Measurements from ENCODE around the gene STRA8.

STRA8 gene

DNA sequence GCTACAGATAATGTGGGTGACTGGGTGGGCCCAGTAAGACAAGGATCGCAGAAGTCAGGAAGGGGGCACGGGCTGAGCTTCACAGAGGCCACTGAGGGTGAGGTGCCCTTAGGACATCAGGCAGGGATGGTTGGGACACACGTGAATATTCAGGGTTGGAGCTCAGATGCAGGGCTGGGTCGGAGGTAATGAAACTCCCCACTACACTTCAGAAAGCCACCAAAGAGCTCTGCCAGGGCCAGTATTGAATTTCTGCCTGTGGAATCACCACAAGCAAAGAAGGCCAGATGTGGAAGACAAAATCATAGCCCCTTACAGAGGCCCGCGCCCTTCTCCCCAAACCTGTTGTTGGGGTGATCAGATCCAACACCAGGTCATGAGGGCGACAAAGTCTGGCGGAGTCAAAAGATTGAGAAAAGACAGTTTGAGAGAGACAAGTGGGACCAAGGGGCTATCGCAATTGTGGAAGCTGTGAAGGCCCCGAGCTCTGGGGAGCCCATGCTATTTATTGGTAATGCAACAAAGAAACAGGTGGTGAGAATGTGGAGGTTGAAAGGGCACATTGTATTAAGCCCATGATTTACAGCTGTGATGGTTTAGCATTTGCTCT is 42.4 kb downstream of the STRA8 start:
- Histone ChIP-seq H3K27me3 (ENCODE audit: control insufficient read depth, insufficient read depth, low read length) (peaks cover 13% of the 10 kb centered on the region), H3K4me2 (ENCODE audit: low read length) (no peak overlapping the region), H3K9me3 (replicated peaks; ENCODE audit: low read length) (no peaks in the 10 kb centered on the region), H3K4me3 (ENCODE audit: low read length) (no peak overlapping the region), H3K4me1 (ENCODE audit: control insufficient read depth, insufficient read depth, low read length) (no peaks in the 10 kb centered on the region), H3K9ac (ENCODE audit: low read depth, low read length) (no peak overlapping the region), H3K36me3 (ENCODE audit: insufficient read depth, low read length) (no peaks in the 10 kb centered on the region)

DNA sequence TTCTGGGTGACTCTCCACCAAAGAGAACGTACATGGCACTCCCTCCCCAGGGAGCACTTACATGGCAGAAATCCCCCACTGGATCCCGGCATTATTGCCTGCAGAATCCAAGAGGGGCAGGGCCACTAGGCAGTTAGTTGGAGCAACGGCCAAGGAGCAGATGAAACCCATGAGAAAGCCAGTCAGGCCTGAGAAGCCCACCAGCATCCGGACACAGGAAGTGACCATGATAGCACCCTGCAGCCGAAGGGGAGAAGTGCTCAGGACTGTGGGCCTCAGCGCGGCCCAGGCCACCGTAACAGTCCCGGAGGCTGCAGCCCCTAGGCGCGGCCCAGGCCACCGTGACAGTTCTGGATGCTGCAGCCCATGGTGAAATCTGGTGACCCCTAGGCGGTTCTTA is 43.5 kb downstream of the STRA8 start:
- no peak overlapping the region for H3K9ac ChIP-seq (ENCODE audit: low read depth, low read length)
- peaks cover 6% of the 10 kb centered on the region for H3K4me1 ChIP-seq (ENCODE audit: control insufficient read depth, insufficient read depth, low read length)
- no peaks in the 10 kb centered on the region for H3K36me3 ChIP-seq (ENCODE audit: insufficient read depth, low read length)
- H3K4me2 ChIP-seq (ENCODE audit: low read length), result no peak overlapping the region
- no peak overlapping the region for H3K4me3 ChIP-seq (ENCODE audit: low read length)
- no peaks in the 10 kb centered on the region for H3K9me3 ChIP-seq (replicated peaks; ENCODE audit: low read length)
- H3K27me3 ChIP-seq (ENCODE audit: control insufficient read depth, insufficient read depth, low read length), result peaks cover 11% of the 10 kb centered on the region

DNA sequence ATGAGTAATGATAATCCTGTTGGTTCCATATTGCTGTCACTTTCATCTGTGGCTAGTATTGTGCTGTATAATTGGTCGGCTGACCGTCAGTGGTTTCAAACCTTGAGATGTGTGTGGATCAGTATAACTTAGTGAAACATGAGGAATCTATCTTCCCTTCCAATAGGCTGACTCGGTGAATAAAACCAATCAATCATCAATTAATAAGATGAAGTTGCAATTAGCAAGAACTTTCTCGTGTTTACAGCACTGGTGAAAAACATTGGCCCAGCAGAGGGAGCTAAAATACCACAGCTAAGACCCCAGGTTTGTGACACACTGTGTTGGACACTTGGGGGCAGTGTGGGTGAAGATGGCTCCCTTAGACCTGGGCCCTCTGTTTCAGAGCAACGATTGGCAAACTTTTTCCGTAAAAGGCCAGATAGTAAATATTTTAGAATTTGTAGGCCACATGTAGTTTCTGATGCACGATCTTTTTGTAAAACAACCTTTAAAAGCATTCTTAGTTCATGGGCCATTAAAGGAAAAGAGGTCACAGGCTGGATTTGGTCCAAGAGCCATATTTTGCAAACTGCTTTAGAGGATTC is 47.8 kb downstream of the STRA8 start:
- Histone ChIP-seq H3K9ac (ENCODE audit: low read depth, low read length) (peak overlapping the region; percentile 20), H3K4me1 (ENCODE audit: control insufficient read depth, insufficient read depth, low read length) (peaks cover 16% of the 10 kb centered on the region), H3K36me3 (ENCODE audit: insufficient read depth, low read length) (no peaks in the 10 kb centered on the region)

DNA sequence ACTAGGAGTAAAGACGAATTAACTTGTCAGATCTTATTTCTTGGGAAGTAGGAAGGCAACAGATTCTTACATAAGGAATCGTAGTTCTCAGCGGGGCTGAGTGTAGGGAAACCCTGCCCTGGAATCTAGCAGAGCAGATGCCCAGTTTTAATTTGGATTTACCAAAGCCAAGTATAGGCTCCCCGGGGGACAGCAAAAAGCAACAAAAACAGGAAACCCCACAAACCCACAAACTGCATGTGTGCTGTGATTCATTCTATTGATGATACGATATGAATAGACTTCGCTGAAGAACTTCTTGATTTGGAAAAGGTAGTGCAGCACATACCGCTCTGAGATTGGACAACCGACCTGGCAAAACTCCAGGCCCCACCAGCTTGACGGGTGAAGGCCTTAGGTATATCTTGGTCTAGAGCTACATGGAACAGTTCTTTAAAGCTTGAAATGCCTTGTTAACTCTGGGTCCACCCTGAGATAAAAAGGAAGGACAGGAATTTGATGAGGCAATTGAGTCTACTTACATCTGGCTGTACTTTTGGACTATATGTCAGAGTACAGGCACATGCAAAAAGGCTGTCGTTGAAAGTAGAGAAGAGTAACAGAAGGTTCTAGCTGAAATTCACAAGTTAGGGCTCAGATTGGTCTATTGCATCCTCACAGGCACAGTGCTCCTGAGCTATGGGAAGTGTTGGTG is 49.1 kb downstream of the STRA8 start:
- Histone ChIP-seq H3K4me3 (ENCODE audit: low read length) (no peak overlapping the region), H3K9ac (ENCODE audit: low read depth, low read length) (no peak overlapping the region)

More for the DNA sequence above, 47.8 kb downstream of the STRA8 start:
- Histone ChIP-seq H3K27me3 (ENCODE audit: control insufficient read depth, insufficient read depth, low read length) (peaks cover 11% of the 10 kb centered on the region), H3K4me2 (ENCODE audit: low read length) (peak overlapping the region; percentile 64), H3K4me3 (ENCODE audit: low read length) (no peak overlapping the region), H3K9me3 (replicated peaks; ENCODE audit: low read length) (no peaks in the 10 kb centered on the region)

DNA sequence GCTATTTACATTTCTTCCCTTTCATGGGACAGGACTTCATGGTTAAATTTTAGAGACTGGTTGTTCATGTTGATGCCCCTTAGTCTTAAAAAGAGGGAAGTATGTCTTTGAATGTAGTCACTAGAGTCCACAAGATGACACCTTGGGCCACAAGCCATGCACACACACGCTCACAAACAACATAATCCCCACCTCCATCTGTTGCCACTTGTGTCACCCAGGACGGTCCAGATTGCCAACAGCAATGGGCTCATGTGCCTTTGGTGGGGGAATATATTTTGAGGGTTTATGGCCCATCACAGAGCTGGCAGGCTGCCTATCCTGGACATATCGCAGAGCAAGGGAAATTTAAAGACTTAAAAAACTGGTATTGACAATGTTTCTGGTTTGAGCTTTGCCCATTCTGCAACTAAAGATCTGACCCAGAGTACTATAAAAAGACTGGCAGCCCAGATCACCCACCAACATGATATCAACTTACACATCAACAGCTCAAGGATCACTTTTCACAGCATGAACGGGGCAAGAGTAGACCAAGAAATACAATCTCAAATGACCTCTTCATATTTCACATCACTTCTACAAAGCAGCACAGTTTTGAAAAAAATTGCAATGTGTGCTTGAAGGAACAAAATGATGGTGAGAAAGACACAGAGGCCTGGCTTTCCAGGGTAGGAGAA is 50.5 kb downstream of the STRA8 start:
- H3K4me2 ChIP-seq (ENCODE audit: low read length), result no peak overlapping the region
- H3K27me3 ChIP-seq (ENCODE audit: control insufficient read depth, insufficient read depth, low read length), result peaks cover 11% of the 10 kb centered on the region
- H3K4me3 ChIP-seq (ENCODE audit: low read length), result no peak overlapping the region
- no peaks in the 10 kb centered on the region for H3K36me3 ChIP-seq (ENCODE audit: insufficient read depth, low read length)
- H3K9me3 ChIP-seq (replicated peaks; ENCODE audit: low read length), result no peaks in the 10 kb centered on the region
- peaks cover 16% of the 10 kb centered on the region for H3K4me1 ChIP-seq (ENCODE audit: control insufficient read depth, insufficient read depth, low read length)
- H3K9ac ChIP-seq (ENCODE audit: low read depth, low read length), result no peak overlapping the region

More for the DNA sequence above, 49.1 kb downstream of the STRA8 start:
- Histone ChIP-seq H3K9me3 (replicated peaks; ENCODE audit: low read length) (no peaks in the 10 kb centered on the region), H3K27me3 (ENCODE audit: control insufficient read depth, insufficient read depth, low read length) (peaks cover 11% of the 10 kb centered on the region), H3K4me2 (ENCODE audit: low read length) (peak overlapping the region; percentile 11), H3K36me3 (ENCODE audit: insufficient read depth, low read length) (no peaks in the 10 kb centered on the region), H3K4me1 (ENCODE audit: control insufficient read depth, insufficient read depth, low read length) (peaks cover 16% of the 10 kb centered on the region)

DNA sequence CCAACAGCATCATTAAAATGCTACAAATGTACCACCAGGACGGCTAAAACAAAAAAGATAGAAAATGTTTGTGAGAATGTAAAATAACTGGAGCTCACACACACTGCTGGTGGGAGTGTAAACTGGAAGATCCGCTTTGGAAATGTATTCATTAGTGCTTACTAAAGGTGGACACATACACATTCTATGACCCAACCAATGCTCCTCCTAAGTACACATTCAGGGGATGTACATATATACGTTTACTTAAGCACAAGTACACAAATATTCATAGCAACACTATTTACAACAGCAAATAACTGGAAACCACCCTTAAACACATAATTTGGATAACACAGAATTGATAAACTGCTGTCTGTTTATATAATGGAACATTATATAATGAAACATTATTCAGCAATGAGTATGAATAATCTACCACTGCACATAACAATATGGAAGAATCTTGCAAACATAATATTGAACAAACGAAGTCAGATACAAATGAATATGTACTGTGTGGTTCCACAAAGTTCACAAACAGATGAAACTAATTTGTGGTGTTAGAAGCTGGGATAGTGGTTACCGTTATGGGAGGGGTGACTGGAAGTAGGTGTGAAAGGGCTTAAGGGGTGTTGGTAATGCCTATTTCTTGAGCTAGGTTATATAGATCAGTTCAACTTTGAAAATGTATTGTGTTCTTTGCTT is 52.1 kb downstream of the STRA8 start:
- H3K9ac ChIP-seq (ENCODE audit: low read depth, low read length), result no peak overlapping the region
- no peaks in the 10 kb centered on the region for H3K36me3 ChIP-seq (ENCODE audit: insufficient read depth, low read length)
- H3K4me2 ChIP-seq (ENCODE audit: low read length), result no peak overlapping the region
- peaks cover 5% of the 10 kb centered on the region for H3K27me3 ChIP-seq (ENCODE audit: control insufficient read depth, insufficient read depth, low read length)
- H3K4me3 ChIP-seq (ENCODE audit: low read length), result no peak overlapping the region
- H3K9me3 ChIP-seq (replicated peaks; ENCODE audit: low read length), result no peaks in the 10 kb centered on the region
- H3K4me1 ChIP-seq (ENCODE audit: control insufficient read depth, insufficient read depth, low read length), result peaks cover 16% of the 10 kb centered on the region

DNA sequence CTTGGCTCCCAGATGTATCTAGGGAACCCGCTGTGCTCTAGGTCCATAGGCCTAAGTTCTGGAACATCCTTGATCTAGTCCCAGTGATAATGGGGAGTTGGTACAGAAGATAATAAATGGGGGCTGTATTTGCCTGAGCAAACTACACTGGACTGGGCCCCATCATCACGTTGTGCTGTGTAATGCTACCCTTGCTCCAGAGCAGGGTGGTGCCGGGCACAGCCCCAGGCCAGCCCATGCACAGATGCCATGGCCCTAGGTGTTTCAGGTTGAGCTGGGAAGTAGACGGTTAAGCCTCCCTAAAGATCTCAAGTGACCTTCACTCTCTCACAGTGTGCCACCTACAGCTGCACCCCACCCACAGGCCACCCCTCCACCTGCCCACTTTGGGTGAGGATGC is 53.2 kb downstream of the STRA8 start:
- Histone ChIP-seq H3K9ac (ENCODE audit: low read depth, low read length) (no peak overlapping the region), H3K9me3 (replicated peaks; ENCODE audit: low read length) (no peaks in the 10 kb centered on the region), H3K4me2 (ENCODE audit: low read length) (no peak overlapping the region), H3K27me3 (ENCODE audit: control insufficient read depth, insufficient read depth, low read length) (no peaks in the 10 kb centered on the region), H3K36me3 (ENCODE audit: insufficient read depth, low read length) (no peaks in the 10 kb centered on the region), H3K4me1 (ENCODE audit: control insufficient read depth, insufficient read depth, low read length) (peaks cover 24% of the 10 kb centered on the region), H3K4me3 (ENCODE audit: low read length) (no peak overlapping the region)

DNA sequence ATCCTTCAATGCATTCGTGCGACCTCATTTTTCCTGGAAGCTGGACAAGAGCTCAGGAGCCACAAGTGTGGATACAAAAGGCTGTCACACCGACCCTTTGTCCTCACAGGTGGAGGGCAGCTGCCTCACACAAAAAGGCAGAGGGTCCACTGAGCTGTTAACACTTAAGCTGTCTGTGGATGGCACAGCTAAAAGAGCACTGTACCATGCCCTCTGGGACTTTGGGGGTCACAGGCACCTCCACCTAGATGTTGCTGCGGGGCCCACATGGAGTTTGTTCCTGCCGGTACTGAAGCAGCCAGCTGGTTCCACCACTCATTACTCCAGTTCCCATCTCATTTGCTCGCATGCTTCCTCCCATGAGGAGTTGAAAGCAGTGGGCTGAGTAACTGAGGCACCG is 57.0 kb downstream of the STRA8 start:
- no peaks in the 10 kb centered on the region for H3K9me3 ChIP-seq (replicated peaks; ENCODE audit: low read length)
- H3K4me3 ChIP-seq (ENCODE audit: low read length), result no peak overlapping the region
- H3K4me1 ChIP-seq (ENCODE audit: control insufficient read depth, insufficient read depth, low read length), result peaks cover 20% of the 10 kb centered on the region
- H3K9ac ChIP-seq (ENCODE audit: low read depth, low read length), result no peak overlapping the region
- H3K27me3 ChIP-seq (ENCODE audit: control insufficient read depth, insufficient read depth, low read length), result no peaks in the 10 kb centered on the region
- H3K36me3 ChIP-seq (ENCODE audit: insufficient read depth, low read length), result no peaks in the 10 kb centered on the region
- no peak overlapping the region for H3K4me2 ChIP-seq (ENCODE audit: low read length)

DNA sequence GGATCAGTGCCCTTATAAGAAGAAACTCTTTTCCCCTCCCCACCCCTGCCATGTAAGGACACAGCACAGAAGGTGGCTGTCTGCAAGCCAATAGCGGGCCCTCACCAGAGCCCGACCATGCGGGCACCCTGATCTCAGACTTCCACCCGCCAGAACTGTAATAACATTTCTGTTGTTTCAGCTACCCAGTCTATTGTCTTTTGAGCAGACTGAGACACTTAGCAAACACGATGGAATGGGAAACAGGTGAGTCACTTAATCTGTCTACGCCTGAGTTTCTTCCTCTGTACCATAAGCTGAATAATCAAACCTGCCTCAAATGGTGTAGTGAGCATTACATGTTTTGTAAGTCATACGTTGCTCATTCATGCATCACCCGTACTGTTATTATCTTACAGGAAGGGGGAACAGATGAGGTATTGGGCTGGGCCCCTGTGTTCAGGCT is 58.2 kb downstream of the STRA8 start:
- H3K4me3 ChIP-seq (ENCODE audit: low read length), result no peak overlapping the region
- H3K4me1 ChIP-seq (ENCODE audit: control insufficient read depth, insufficient read depth, low read length), result peaks cover 20% of the 10 kb centered on the region
- no peak overlapping the region for H3K9ac ChIP-seq (ENCODE audit: low read depth, low read length)
- H3K36me3 ChIP-seq (ENCODE audit: insufficient read depth, low read length), result no peaks in the 10 kb centered on the region
- no peaks in the 10 kb centered on the region for H3K9me3 ChIP-seq (replicated peaks; ENCODE audit: low read length)
- H3K4me2 ChIP-seq (ENCODE audit: low read length), result peak overlapping the region; percentile 7
- H3K27me3 ChIP-seq (ENCODE audit: control insufficient read depth, insufficient read depth, low read length), result no peaks in the 10 kb centered on the region

DNA sequence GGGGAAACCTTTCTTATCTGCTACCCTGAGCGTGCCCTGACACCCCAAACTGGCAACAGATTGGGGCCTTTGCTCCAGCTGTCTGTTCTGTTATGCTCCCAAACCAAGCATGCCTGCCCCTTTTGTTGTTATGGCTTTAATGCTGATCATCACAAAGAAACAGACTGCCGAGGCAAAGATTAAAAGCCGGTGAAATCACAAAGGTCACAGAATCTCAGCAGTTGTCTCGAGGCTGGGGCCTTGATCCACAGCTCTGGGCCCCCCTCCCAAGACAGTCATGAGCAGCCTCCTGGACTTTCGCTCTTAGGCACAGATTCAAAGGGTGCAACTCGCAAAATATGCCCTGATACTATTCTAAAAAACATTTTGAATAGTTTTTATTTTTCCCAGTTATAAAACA is 65.6 kb downstream of the STRA8 start:
- Histone ChIP-seq H3K9ac (ENCODE audit: low read depth, low read length) (no peak overlapping the region), H3K9me3 (replicated peaks; ENCODE audit: low read length) (no peaks in the 10 kb centered on the region), H3K4me3 (ENCODE audit: low read length) (no peak overlapping the region), H3K4me2 (ENCODE audit: low read length) (no peak overlapping the region), H3K36me3 (ENCODE audit: insufficient read depth, low read length) (no peaks in the 10 kb centered on the region), H3K27me3 (ENCODE audit: control insufficient read depth, insufficient read depth, low read length) (no peaks in the 10 kb centered on the region), H3K4me1 (ENCODE audit: control insufficient read depth, insufficient read depth, low read length) (peaks cover 3% of the 10 kb centered on the region)

All from skeletal muscle satellite cell (primary cell).